NT2/D1 (cell line): ENCODE results near the gene RALGPS1.

Source experiments
- DNase-seq: peaks from one replicate; pipeline ENCODE4 v3.0.0-alpha.2; 2011; ENCODE audit warnings: low read depth, low spot score
- H3K27me3 ChIP-seq: 2 replicates; pipeline ENCODE4 v1.6.0; 2011; ENCODE audit warnings: mild to moderate bottlenecking; ENCODE audit not compliant: insufficient read length, insufficient read depth
- H3K36me3 ChIP-seq: 2 replicates; pipeline ENCODE4 v1.6.1; 2011; ENCODE audit warnings: mild to moderate bottlenecking, low read length, mixed read lengths; ENCODE audit not compliant: insufficient read depth, insufficient read length
- H3K4me1 ChIP-seq: 2 replicates; pipeline ENCODE4 v1.5.1; 2011; ENCODE audit not compliant: insufficient read depth, insufficient read length
- H3K4me3 ChIP-seq: 2 replicates; pipeline ENCODE4 v1.5.1; 2011; ENCODE audit warnings: low read depth; ENCODE audit not compliant: insufficient read length
- H3K9ac ChIP-seq: 2 replicates; pipeline ENCODE4 v1.6.0; 2011; ENCODE audit warnings: low read depth; ENCODE audit not compliant: insufficient read length
- H3K9me3 ChIP-seq: 2 replicates; pipeline ENCODE4 v1.5.1; 2011; ENCODE audit warnings: mild to moderate bottlenecking, low read length; ENCODE audit not compliant: insufficient read depth
- SUZ12 ChIP-seq: IDR thresholded peaks from 2 replicates; pipeline ENCODE4 v1.6.1; 2011; ENCODE audit not compliant: insufficient read length, insufficient read depth; ENCODE audit errors: extremely low read depth
- YY1 ChIP-seq: IDR thresholded peaks from 2 replicates; pipeline ENCODE4 v1.6.1; 2011; ENCODE audit not compliant: insufficient read length, insufficient read depth
- ZNF274 ChIP-seq: IDR thresholded peaks from 2 replicates; pipeline ENCODE4 v1.6.1; 2011; ENCODE audit warnings: mild to moderate bottlenecking, low read depth, low read length

Gene RALGPS1

GRCh38 chr9:127161081-127161624 is 246.6 kb downstream of the RALGPS1 start:
- no peak overlapping the region for H3K4me3 ChIP-seq
- H3K36me3 ChIP-seq: no peaks in the 10 kb centered on the region
- H3K4me1 ChIP-seq: peaks cover 8% of the 10 kb centered on the region
- no peaks in the 10 kb centered on the region for H3K9me3 ChIP-seq
- no peaks in the 10 kb centered on the region for H3K27me3 ChIP-seq
- no peak overlapping the region for H3K9ac ChIP-seq
- no peak for TF ChIP-seq SUZ12
- TF ChIP-seq ZNF274: no peak
- no peak for TF ChIP-seq YY1
- no peak for DNase-seq

GRCh38 chr9:127162046-127162863 is 247.7 kb downstream of the RALGPS1 start:
- no peak overlapping the region for H3K4me3 ChIP-seq
- peaks cover 8% of the 10 kb centered on the region for H3K4me1 ChIP-seq
- DNase-seq: no peak
- H3K27me3 ChIP-seq: no peaks in the 10 kb centered on the region
- TF ChIP-seq YY1 (no peak), ZNF274 (no peak)
- no peaks in the 10 kb centered on the region for H3K36me3 ChIP-seq
- H3K9me3 ChIP-seq: no peaks in the 10 kb centered on the region
- no peak overlapping the region for H3K9ac ChIP-seq

- no peaks in the 10 kb centered on the region for H3K36me3 ChIP-seq
- H3K4me1 ChIP-seq: peaks cover 8% of the 10 kb centered on the region
- H3K9me3 ChIP-seq: no peaks in the 10 kb centered on the region
- TF ChIP-seq ZNF274 (no peak), YY1 (no peak), SUZ12 (no peak)
- no peak for DNase-seq
- no peak overlapping the region for H3K9ac ChIP-seq
- H3K27me3 ChIP-seq: no peaks in the 10 kb centered on the region
- H3K4me3 ChIP-seq: no peak overlapping the region
Observed at GRCh38 chr9:127162864-127163365, 248.3 kb downstream of the RALGPS1 start.

GRCh38 chr9:127163409-127163808 is 248.8 kb downstream of the RALGPS1 start:
- Histone ChIP-seq H3K9ac (no peak overlapping the region), H3K9me3 (no peaks in the 10 kb centered on the region), H3K36me3 (no peaks in the 10 kb centered on the region), H3K27me3 (no peaks in the 10 kb centered on the region), H3K4me1 (peaks cover 8% of the 10 kb centered on the region), H3K4me3 (no peak overlapping the region)
- no peak for TF ChIP-seq YY1
- no peak for TF ChIP-seq ZNF274
- no peak for TF ChIP-seq SUZ12
- DNase-seq: no peak

GRCh38 chr9:127165116-127165515 is 250.5 kb downstream of the RALGPS1 start:
- TF ChIP-seq SUZ12 (no peak), YY1 (no peak), ZNF274 (no peak)
- no peaks in the 10 kb centered on the region for H3K9me3 ChIP-seq
- no peaks in the 10 kb centered on the region for H3K4me1 ChIP-seq
- H3K36me3 ChIP-seq: no peaks in the 10 kb centered on the region
- DNase-seq: no peak
- H3K27me3 ChIP-seq: no peaks in the 10 kb centered on the region
- no peak overlapping the region for H3K9ac ChIP-seq
- no peak overlapping the region for H3K4me3 ChIP-seq

- Histone ChIP-seq H3K9me3 (no peaks in the 10 kb centered on the region), H3K4me1 (no peaks in the 10 kb centered on the region)
Observed at GRCh38 chr9:127166111-127166510, 251.5 kb downstream of the RALGPS1 start.

GRCh38 chr9:127166651-127167524 is 252.3 kb downstream of the RALGPS1 start:
- DNase-seq: no peak

More at GRCh38 chr9:127166111-127166510, 251.5 kb downstream of the RALGPS1 start:
- Histone ChIP-seq H3K27me3 (no peaks in the 10 kb centered on the region), H3K4me3 (no peak overlapping the region), H3K36me3 (no peaks in the 10 kb centered on the region), H3K9ac (no peak overlapping the region)
- no peak for DNase-seq
- TF ChIP-seq SUZ12: no peak
- no peak for TF ChIP-seq ZNF274
- no peak for TF ChIP-seq YY1

More at GRCh38 chr9:127166651-127167524, 252.3 kb downstream of the RALGPS1 start:
- TF ChIP-seq ZNF274 (no peak), SUZ12 (no peak), YY1 (no peak)
- Histone ChIP-seq H3K4me3 (no peak overlapping the region), H3K4me1 (no peaks in the 10 kb centered on the region), H3K36me3 (no peaks in the 10 kb centered on the region), H3K27me3 (no peaks in the 10 kb centered on the region), H3K9me3 (no peaks in the 10 kb centered on the region), H3K9ac (no peak overlapping the region)
